ENCODE measurements around the gene CDH1. TPM values are rescaled to one million over a fixed set of nuclear protein-coding genes. Genes with fewer than 3 reads are reported as not detected.

Gene CDH1
- total and polyA plus RNA-seq, 12 donors = 0.11 to 1.2 (median 0.40) TPM; not detected in 3

- Histone ChIP-seq H3K9me3 (replicated peaks in 1 of 3) (no peaks in the 10 kb centered on the region), H3K4me1 (replicated peaks in 1 of 2) (no peaks in the 10 kb centered on the region), H3K4me3 (no peak overlapping the region), H3K36me3 (replicated peaks in 1 of 2) (no peaks in the 10 kb centered on the region), H3K27me3 (no peaks in the 10 kb centered on the region), H3K27ac (no peak overlapping the region)
- intact Hi-C loops (cut with DNase I) = no loop called here
- no peak for DNase-seq
- 68 to 75% (median 74%) methylated on average over 9 to 10 of the region's 10 CpGs for whole genome bisulfite sequencing, 4 donors
- TF ChIP-seq POLR2A (IDR thresholded peaks at IDR 0.05) (no peak), CTCF (IDR thresholded peaks at IDR 0.05) (no peak)
Measured at GRCh38 chr16:68756239-68756915, 19.3 kb downstream of the CDH1 start.

GRCh38 chr16:68757625-68757935 lies 20.5 kb downstream of the CDH1 start:
- TF ChIP-seq CTCF (IDR thresholded peaks at IDR 0.05) (no peak), POLR2A (IDR thresholded peaks at IDR 0.05) (no peak)
- no peaks in the 10 kb centered on the region for H3K36me3 ChIP-seq (replicated peaks in 1 of 2)
- no peak overlapping the region for H3K27ac ChIP-seq
- no peaks in the 10 kb centered on the region for H3K9me3 ChIP-seq (replicated peaks in 1 of 3)
- peaks cover 3% of the 10 kb centered on the region for H3K27me3 ChIP-seq
- no peaks in the 10 kb centered on the region for H3K4me1 ChIP-seq (replicated peaks in 1 of 2)
- no peak overlapping the region for H3K4me3 ChIP-seq
- intact Hi-C loops (cut with DNase I) = no loop called here
- no peak for DNase-seq

GRCh38 chr16:68759062-68759461 lies 22.0 kb downstream of the CDH1 start:
- H3K4me1 ChIP-seq (replicated peaks in 1 of 2) = no peaks in the 10 kb centered on the region
- DNase-seq = no peak
- intact Hi-C loops (cut with DNase I) = no loop called here
- no peaks in the 10 kb centered on the region for H3K9me3 ChIP-seq (replicated peaks in 1 of 3)
- H3K27ac ChIP-seq = no peak overlapping the region
- H3K4me3 ChIP-seq = no peak overlapping the region
- TF ChIP-seq POLR2A (IDR thresholded peaks at IDR 0.05) (no peak), CTCF (IDR thresholded peaks at IDR 0.05) (no peak)
- WGBS, 4 donors = 89 to 94% (median 92%) methylated on average over 6 of the region's 6 CpGs
- H3K27me3 ChIP-seq = peaks cover 3% of the 10 kb centered on the region
- no peaks in the 10 kb centered on the region for H3K36me3 ChIP-seq (replicated peaks in 1 of 2)

- intact Hi-C loops (cut with DNase I) = no loop called here
- Histone ChIP-seq H3K4me3 (no peak overlapping the region), H3K27me3 (peaks cover 3% of the 10 kb centered on the region), H3K9me3 (replicated peaks in 1 of 3) (no peaks in the 10 kb centered on the region), H3K36me3 (replicated peaks in 1 of 2) (no peaks in the 10 kb centered on the region), H3K4me1 (replicated peaks in 1 of 2) (no peaks in the 10 kb centered on the region), H3K27ac (no peak overlapping the region)
- 56 to 62% (median 58%) methylated on average over 5 to 8 of the region's 8 CpGs for WGBS, 4 donors
- no peak for TF ChIP-seq POLR2A (IDR thresholded peaks at IDR 0.05)
- TF ChIP-seq CTCF (IDR thresholded peaks at IDR 0.05) = no peak
- DNase-seq = no peak
Measured at GRCh38 chr16:68760671-68761275, 23.7 kb downstream of the CDH1 start.

Data from adrenal gland (tissue), 12 donors.